Left forelimb (tissue), 1 donor: ENCODE data around the gene POLN.
A peak's percentile ranks its signal among the peaks of the same experiment; 100 is the strongest.
"Not testable (repeated sequence)": the region's sequence is repeated elsewhere in the genome, so short reads cannot be mapped to it uniquely, and the experiment has no call there.

ENCODE experiments used
- DNase-seq: peaks from one replicate; pipeline ENCODE4 v3.0.0-alpha.2; 2018; ENCODE audit warnings: low spot score

Gene POLN

GRCh38 chr4:2041239-2042130 is 200.4 kb downstream of the POLN start:
- DNase-seq, result peak; percentile 84

- DNase-seq, result no peak
Measured at GRCh38 chr4:2040391-2041238, 201.3 kb downstream of the POLN start.

GRCh38 chr4:2036866-2037265 is 205.1 kb downstream of the POLN start:
- DNase-seq, result no peak

GRCh38 chr4:2036327-2036726 is 205.6 kb downstream of the POLN start:
- no peak for DNase-seq

GRCh38 chr4:2031161-2031560 is 210.8 kb downstream of the POLN start:
- DNase-seq, result not testable (repeated sequence)

GRCh38 chr4:2027120-2027519 is 214.8 kb downstream of the POLN start:
- DNase-seq, result not testable (repeated sequence)

GRCh38 chr4:2025817-2026216 is 216.1 kb downstream of the POLN start:
- DNase-seq, result no peak

GRCh38 chr4:2024683-2025082 is 217.2 kb downstream of the POLN start:
- no peak for DNase-seq
